ENCODE results near the gene TRPC4AP. TPM values are rescaled to one million over a fixed set of nuclear protein-coding genes. Genes with fewer than 3 reads are reported as not detected.

Gene TRPC4AP
- total RNA-seq, 3 donors from 2014 or later, result 49.6 to 60.5 (median 53.8) TPM

DNA sequence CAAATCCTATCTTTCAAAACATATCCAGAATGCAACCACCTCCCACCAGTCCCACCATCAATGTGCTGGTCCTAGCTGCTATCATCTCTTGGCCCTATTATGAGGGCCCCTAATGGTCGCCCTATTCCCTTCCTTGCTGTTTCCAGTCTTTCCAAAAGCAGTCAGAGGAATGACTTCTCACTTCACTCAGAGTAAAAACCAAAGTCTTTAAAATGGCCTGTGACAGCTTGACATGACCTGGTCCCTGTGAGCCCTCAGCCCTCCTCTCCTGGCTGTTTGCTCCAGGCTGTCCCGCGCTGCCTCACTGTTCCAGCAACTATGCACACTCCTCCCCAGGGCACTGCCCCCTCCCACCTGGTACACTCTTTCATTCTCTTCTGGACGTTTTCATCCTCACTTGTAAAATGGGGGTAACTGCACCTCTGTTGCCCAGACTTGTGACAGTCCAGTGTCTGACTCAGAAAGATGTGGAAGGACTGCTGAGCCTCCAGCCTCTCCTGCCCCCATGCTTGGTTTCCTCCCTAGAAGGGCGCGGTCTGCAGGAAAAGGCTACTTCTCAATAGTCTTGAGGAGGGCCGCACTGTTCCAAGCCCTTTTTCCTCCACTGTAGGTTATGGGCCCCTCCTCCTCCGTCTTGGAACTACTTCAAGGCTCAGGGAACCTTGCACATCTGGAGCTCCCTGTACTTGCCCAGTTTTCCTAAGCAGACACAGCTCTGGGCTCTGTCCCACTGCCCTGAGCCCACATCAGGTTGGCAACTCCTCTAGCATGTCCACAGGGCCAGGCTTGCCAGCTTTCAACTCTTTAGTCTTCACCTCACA lies 72.3 kb downstream of the TRPC4AP start:
- TF ChIP-seq, protein P1, sequence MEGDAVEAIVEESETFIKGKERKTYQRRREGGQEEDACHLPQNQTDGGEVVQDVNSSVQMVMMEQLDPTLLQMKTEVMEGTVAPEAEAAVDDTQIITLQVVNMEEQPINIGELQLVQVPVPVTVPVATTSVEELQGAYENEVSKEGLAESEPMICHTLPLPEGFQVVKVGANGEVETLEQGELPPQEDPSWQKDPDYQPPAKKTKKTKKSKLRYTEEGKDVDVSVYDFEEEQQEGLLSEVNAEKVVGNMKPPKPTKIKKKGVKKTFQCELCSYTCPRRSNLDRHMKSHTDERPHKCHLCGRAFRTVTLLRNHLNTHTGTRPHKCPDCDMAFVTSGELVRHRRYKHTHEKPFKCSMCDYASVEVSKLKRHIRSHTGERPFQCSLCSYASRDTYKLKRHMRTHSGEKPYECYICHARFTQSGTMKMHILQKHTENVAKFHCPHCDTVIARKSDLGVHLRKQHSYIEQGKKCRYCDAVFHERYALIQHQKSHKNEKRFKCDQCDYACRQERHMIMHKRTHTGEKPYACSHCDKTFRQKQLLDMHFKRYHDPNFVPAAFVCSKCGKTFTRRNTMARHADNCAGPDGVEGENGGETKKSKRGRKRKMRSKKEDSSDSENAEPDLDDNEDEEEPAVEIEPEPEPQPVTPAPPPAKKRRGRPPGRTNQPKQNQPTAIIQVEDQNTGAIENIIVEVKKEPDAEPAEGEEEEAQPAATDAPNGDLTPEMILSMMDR (IDR thresholded peaks at IDR 0.05), result no peak
- Histone ChIP-seq H3K9me3 (no peaks in the 10 kb centered on the region), H3K36me3 (ENCODE audit: low read depth) (peaks cover 3% of the 10 kb centered on the region), H3K4me3 (no peak overlapping the region), H3K4me1 (ENCODE audit: low read depth) (no peaks in the 10 kb centered on the region)
- intact Hi-C loops (cut with DNase I, micrococcal nuclease), result no loop called here
- ATAC-seq, result no peak
- no peak for DNase-seq

DNA sequence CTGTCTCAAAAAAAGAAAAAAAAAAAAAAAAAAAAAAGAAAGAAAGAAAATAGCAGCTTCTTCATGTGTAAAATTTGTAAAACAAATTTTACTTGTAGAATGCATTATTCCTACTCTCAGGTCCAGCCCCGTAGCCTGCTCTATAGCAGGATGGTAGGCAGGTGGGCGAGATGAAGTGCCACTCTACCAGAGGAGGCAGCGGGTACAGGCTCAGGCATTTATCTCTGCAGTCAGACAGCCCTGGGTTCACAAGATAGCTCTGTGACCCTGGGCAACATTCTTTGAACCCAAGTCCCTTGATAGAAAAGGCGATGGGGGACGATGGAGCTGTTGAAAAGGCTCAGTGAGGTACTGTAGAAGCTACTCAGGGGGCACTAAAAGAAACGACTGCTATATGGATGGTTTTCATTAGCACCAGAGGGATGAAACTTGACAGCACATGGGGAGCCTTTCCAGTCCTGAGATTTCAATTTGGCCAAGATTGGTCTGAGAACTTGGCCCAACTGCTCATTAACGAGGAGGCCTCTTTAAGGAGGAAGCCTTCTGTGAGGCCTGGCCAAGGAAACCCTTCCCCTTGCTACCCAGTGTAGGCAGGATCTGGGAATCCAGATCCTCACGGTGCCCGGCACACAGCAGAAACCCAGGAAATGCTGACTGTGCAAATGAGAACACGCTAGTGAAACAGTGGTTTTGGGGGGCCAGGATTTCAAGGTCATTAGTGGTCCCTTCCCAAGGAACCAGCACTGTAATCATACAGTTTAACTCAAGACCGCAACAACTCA lies 73.8 kb downstream of the TRPC4AP start:
- Histone ChIP-seq H3K36me3 (ENCODE audit: low read depth) (peaks cover 3% of the 10 kb centered on the region), H3K4me1 (ENCODE audit: low read depth) (no peaks in the 10 kb centered on the region), H3K9me3 (no peaks in the 10 kb centered on the region), H3K4me3 (no peak overlapping the region)
- TF ChIP-seq, protein P1 (IDR thresholded peaks at IDR 0.05), result no peak
- no peak for DNase-seq
- ATAC-seq, result no peak
- intact Hi-C loops (cut with DNase I, micrococcal nuclease), result no loop called here

DNA sequence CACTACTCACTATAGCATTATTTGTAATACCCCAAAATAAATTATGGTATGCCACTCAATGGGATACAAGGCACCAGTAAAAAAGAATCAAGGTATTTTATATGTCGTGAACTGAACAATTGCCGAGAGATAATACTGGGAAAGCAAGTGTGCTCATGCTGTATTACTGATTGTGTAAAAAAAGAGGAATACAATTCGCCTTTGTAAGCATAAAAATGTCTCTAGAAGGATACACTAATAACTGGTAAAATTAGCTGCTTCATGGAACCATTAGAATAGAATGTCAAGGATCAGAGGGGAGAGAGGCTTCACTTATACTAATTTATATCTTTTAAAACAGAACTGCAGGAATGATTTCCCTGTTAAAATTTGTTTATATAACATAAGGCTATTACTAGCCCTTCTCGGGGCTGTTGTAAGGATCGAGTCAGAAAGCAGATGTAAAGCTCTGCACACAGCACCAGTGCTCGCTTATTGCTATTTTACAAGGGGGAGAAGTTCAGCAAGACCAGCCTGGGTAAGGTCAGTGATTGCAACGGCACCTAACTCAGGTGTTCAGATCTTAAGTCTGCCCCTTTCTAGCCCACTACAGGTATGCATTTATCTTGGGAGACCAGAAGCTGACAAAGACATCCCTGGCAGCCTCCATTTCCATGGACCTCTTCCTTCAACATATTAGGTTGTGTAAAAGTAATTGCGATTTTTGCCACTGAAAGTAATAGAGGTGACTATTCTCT lies 75.3 kb downstream of the TRPC4AP start:
- Histone ChIP-seq H3K4me3 (no peak overlapping the region), H3K9me3 (no peaks in the 10 kb centered on the region), H3K4me1 (ENCODE audit: low read depth) (no peaks in the 10 kb centered on the region), H3K36me3 (ENCODE audit: low read depth) (peaks cover 4% of the 10 kb centered on the region)
- no peak for DNase-seq
- ATAC-seq, result no peak
- intact Hi-C loops (cut with DNase I, micrococcal nuclease), result no loop called here
- TF ChIP-seq, protein P1 (IDR thresholded peaks at IDR 0.05), result no peak

DNA sequence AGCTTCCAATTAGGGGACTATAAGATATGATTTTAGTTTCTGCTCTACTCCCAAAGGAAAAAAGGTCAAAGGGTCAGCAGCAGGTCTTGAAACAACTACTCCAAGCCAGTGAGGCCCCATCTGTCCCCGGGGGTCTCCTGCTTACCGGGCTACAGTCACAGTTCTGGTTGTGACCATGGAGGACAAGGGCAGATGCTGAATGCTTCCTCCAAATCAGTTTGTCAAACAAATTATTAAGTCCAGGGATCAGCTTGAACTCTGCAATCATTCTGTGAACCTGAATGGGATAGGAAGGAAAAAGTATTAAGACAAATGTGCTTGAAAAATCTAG lies 76.8 kb downstream of the TRPC4AP start:
- H3K9me3 ChIP-seq, result no peaks in the 10 kb centered on the region
- TF ChIP-seq, protein P1 (IDR thresholded peaks at IDR 0.05), result no peak
- intact Hi-C loops (cut with DNase I, micrococcal nuclease), result no loop called here
- peaks cover 4% of the 10 kb centered on the region for H3K36me3 ChIP-seq (ENCODE audit: low read depth)
- no peaks in the 10 kb centered on the region for H3K4me1 ChIP-seq (ENCODE audit: low read depth)
- ATAC-seq, result no peak
- no peak overlapping the region for H3K4me3 ChIP-seq
- DNase-seq, result no peak

DNA sequence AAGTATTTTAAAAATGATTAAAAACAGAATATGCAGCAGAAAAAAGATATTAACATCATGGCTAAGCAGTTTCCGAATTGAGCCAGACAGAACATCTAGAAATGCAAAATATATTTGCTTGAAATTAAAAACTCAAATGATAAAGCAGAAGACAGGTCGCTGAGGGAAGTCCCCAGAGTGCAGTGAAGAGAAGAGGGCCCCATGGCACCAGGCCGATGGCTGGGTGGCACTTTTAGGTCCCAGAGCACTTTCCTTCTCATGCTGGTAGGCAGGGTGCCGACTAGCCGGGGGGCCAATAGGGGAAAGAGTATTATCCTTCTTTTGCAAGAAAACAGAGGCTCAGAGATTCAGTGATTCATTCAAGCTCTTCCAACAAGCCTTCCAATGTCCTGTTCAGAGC lies 78.1 kb downstream of the TRPC4AP start:
- H3K4me1 ChIP-seq (ENCODE audit: low read depth), result no peaks in the 10 kb centered on the region
- intact Hi-C loops (cut with DNase I, micrococcal nuclease), result no loop called here
- TF ChIP-seq, protein P1 (IDR thresholded peaks at IDR 0.05), result no peak
- H3K9me3 ChIP-seq, result no peaks in the 10 kb centered on the region
- peaks cover 10% of the 10 kb centered on the region for H3K36me3 ChIP-seq (ENCODE audit: low read depth)
- no peak for DNase-seq
- no peak overlapping the region for H3K4me3 ChIP-seq
- ATAC-seq, result no peak
